ENCODE data around the gene MBLAC1. TPM values are rescaled to one million over a fixed set of nuclear protein-coding genes. Genes with fewer than 3 reads are reported as not detected.

MBLAC1 gene
- total RNA-seq, 4 donors from 2014 or later = 4.4 to 5.6 TPM; not detected in 2

- Histone ChIP-seq H3K4me1 (peaks cover 24 to 90% (median 61%) of the 10 kb centered on the region in 4 donors), H3K27me3 (no peaks in the 10 kb centered on the region), H3K4me3 (no peak overlapping the region), H3K36me3 (peaks cover 0 to 6% (median 0%) of the 10 kb centered on the region in 4 donors), H3K27ac (peak overlapping the region; percentile 89 to 91 (median 90)), H3K9me3 (no peaks in the 10 kb centered on the region)
- 23 to 55% methylated on average over 5 to 16 of the region's 16 CpGs for WGBS, 2 donors (ENCODE audit: low coverage in 1 of 2)
- peak; percentile 78 for DNase-seq
- intact Hi-C loops (cut with DNase I; ENCODE audit: low total_unique reads) (no loop called here), in situ Hi-C loops (cut with MboI; ENCODE audit: low pct_ligation_motif_present in 1 of 4, low pct_unique_long_range_greater_than_20kb in 1 of 4, low sequenced_read_pairs in 3 of 4) (no loop called here)
- TF ChIP-seq POLR2AphosphoS5 (IDR thresholded peaks at IDR 0.05) = peak in 2 of 3 donors; percentile 18 to 27
- TF ChIP-seq POLR2A (IDR thresholded peaks at IDR 0.05) = peak; percentile 55
- TF ChIP-seq, protein P1, sequence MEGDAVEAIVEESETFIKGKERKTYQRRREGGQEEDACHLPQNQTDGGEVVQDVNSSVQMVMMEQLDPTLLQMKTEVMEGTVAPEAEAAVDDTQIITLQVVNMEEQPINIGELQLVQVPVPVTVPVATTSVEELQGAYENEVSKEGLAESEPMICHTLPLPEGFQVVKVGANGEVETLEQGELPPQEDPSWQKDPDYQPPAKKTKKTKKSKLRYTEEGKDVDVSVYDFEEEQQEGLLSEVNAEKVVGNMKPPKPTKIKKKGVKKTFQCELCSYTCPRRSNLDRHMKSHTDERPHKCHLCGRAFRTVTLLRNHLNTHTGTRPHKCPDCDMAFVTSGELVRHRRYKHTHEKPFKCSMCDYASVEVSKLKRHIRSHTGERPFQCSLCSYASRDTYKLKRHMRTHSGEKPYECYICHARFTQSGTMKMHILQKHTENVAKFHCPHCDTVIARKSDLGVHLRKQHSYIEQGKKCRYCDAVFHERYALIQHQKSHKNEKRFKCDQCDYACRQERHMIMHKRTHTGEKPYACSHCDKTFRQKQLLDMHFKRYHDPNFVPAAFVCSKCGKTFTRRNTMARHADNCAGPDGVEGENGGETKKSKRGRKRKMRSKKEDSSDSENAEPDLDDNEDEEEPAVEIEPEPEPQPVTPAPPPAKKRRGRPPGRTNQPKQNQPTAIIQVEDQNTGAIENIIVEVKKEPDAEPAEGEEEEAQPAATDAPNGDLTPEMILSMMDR (IDR thresholded peaks at IDR 0.05) = no peak
Observed at GRCh38 chr7:100153708-100154535, 27.2 kb downstream of the MBLAC1 start.

DNA sequence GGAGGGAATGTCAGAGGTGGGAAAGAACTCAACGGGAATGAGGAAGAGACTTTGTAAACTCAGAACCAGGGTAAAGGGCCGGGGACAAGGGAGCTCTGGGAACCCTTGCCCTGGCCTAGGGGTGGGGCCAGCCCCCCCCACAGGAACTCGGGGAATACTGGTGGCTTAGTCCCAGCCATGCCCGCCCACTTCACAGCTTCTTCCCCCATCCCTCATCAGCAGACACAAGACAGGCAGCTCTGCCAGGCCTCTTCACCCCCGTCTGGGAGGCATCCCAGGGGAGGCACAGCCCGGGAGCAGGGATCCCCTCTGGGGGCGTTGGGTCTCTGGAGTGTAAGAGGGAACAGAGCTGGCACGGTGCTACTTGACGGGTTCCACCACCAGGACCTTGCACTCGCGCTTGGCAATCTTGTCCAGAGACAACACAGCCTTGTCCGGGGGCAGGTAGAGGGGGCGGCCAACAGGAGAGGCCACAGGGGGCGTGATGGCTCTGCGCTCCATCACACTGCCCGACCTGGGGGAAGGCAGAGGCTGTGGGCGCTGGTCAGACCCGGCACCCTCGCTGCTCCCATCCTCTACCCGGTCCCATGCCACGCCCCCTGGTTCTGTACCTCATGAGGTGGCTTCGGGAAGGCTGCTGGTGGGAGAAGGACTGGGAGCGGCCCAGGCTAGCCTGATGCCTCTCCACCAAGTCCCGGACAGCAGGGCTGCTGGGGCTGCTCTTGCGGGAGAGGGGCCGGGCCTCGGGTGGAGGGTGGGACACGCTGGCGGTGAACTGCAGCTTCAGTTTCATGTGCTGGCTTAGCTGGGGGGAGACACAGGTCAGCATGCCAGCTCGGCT, 28.1 kb downstream of the MBLAC1 start:
- Histone ChIP-seq H3K27me3 (no peaks in the 10 kb centered on the region), H3K9me3 (no peaks in the 10 kb centered on the region), H3K27ac (peak overlapping the region; percentile 89 to 91 (median 90)), H3K4me3 (no peak overlapping the region), H3K4me1 (peaks cover 24 to 87% (median 57%) of the 10 kb centered on the region in 4 donors), H3K36me3 (peaks cover 0 to 6% (median 0%) of the 10 kb centered on the region in 4 donors)
- intact Hi-C loops (cut with DNase I; ENCODE audit: low total_unique reads) = no loop called here
- TF ChIP-seq EP300 (IDR thresholded peaks at IDR 0.05; ENCODE audit: low read depth) (peak; percentile 3), POLR2A (IDR thresholded peaks at IDR 0.05) (peak; percentile 22), POLR2AphosphoS5 (IDR thresholded peaks at IDR 0.05) (peak in 1 of 3 donors; percentile 6)
- TF ChIP-seq, protein P1 (IDR thresholded peaks at IDR 0.05) = no peak
- in situ Hi-C loops (cut with MboI; ENCODE audit: low pct_ligation_motif_present in 1 of 4, low pct_unique_long_range_greater_than_20kb in 1 of 4, low sequenced_read_pairs in 3 of 4) = no loop called here
- peak; percentile 80 for DNase-seq
- WGBS, 2 donors (ENCODE audit: low coverage in 1 of 2) = 17 to 58% methylated on average over 1 to 30 of the region's 30 CpGs

GRCh38 chr7:100155553-100156317, 29.0 kb downstream of the MBLAC1 start:
- DNase-seq = no peak
- Histone ChIP-seq H3K27me3 (no peaks in the 10 kb centered on the region), H3K9me3 (no peaks in the 10 kb centered on the region), H3K36me3 (peaks cover 0 to 6% (median 0%) of the 10 kb centered on the region in 4 donors), H3K4me3 (no peak overlapping the region), H3K4me1 (peaks cover 24 to 79% (median 51%) of the 10 kb centered on the region in 4 donors), H3K27ac (peak overlapping the region; percentile 89 to 91 (median 90))
- WGBS, 2 donors (ENCODE audit: low coverage in 1 of 2) = 86% methylated on average over 20 of the region's 20 CpGs; no CpG with 5 or more reads in 1 of the 2 donors
- in situ Hi-C loops (cut with MboI; ENCODE audit: low pct_ligation_motif_present in 1 of 4, low pct_unique_long_range_greater_than_20kb in 1 of 4, low sequenced_read_pairs in 3 of 4) (no loop called here), intact Hi-C loops (cut with DNase I; ENCODE audit: low total_unique reads) (no loop called here)
- no peak for TF ChIP-seq POLR2A (IDR thresholded peaks at IDR 0.05)

GRCh38 chr7:100156331-100157068, 29.7 kb downstream of the MBLAC1 start:
- TF ChIP-seq POLR2AphosphoS5 (IDR thresholded peaks at IDR 0.05) (no peak), EP300 (IDR thresholded peaks at IDR 0.05; ENCODE audit: low read depth) (no peak), POLR2A (IDR thresholded peaks at IDR 0.05) (no peak)
- TF ChIP-seq, protein P1 (IDR thresholded peaks at IDR 0.05) = no peak
- no peak overlapping the region for H3K4me3 ChIP-seq
- WGBS, 2 donors (ENCODE audit: low coverage in 1 of 2) = 80 to 92% methylated on average over 12 to 16 of the region's 16 CpGs
- H3K9me3 ChIP-seq = no peaks in the 10 kb centered on the region
- H3K4me1 ChIP-seq = peaks cover 24 to 71% (median 51%) of the 10 kb centered on the region in 4 donors
- H3K36me3 ChIP-seq = peaks cover 0 to 6% (median 0%) of the 10 kb centered on the region in 4 donors
- DNase-seq = no peak
- no peaks in the 10 kb centered on the region for H3K27me3 ChIP-seq
- intact Hi-C loops (cut with DNase I; ENCODE audit: low total_unique reads) = no loop called here
- in situ Hi-C loops (cut with MboI; ENCODE audit: low pct_ligation_motif_present in 1 of 4, low pct_unique_long_range_greater_than_20kb in 1 of 4, low sequenced_read_pairs in 3 of 4) = no loop called here
- H3K27ac ChIP-seq = peak overlapping the region; percentile 89 to 91 (median 90)
